WTC11 (cell line): ENCODE measurements around the gene PTPRT. TPM values are rescaled to one million over a fixed set of nuclear protein-coding genes. Genes with fewer than 3 reads are reported as not detected.

Source experiments
- ATAC-seq: fragments of 200-7000 bp; cut with Tn5 transposase; 2 replicates; pipeline ENCODE4 v1.10.0; 2021; ENCODE audit warnings: mild to moderate bottlenecking, moderate library complexity
- CTCF ChIA-PET: fragments of 300-600 bp; sonication (Branson Sonifier 250); formaldehyde crosslinking; loops from one replicate; lab custom pipeline; 2021; ENCODE audit warnings: antibody characterized with exemption; lab: Charles Lee
- POLR2A ChIA-PET: fragments of 350-600 bp; sonication (Branson Sonifier 250); formaldehyde crosslinking; loops from one replicate; lab custom pipeline; 2021; ENCODE audit warnings: antibody characterized with exemption; lab: Charles Lee
- DNase-seq: peaks from one replicate; pipeline ENCODE4 v3.0.0; 2021; ENCODE audit warnings: low spot score
- H3K27ac Mint-ChIP-seq: 2 replicates; pipeline ENCODE4 v1.8.0; 2021; ENCODE audit warnings: mixed read lengths
- H3K27me3 Mint-ChIP-seq: 2 replicates; pipeline ENCODE4 v1.8.0; 2021; ENCODE audit warnings: low read depth, mild to moderate bottlenecking, moderate library complexity, mixed read lengths
- H3K36me3 Mint-ChIP-seq: 2 replicates; pipeline ENCODE4 v1.8.0; 2021; ENCODE audit warnings: mixed read lengths
- H3K4me1 Mint-ChIP-seq: 2 replicates; pipeline ENCODE4 v1.8.0; 2022; ENCODE audit warnings: mixed read lengths
- H3K4me3 Mint-ChIP-seq: 2 replicates; pipeline ENCODE4 v1.8.0; 2021; ENCODE audit warnings: mild to moderate bottlenecking, moderate library complexity, mixed read lengths
- H3K9me3 Mint-ChIP-seq: 2 replicates; pipeline ENCODE4 v1.8.0; 2021; ENCODE audit warnings: mixed read lengths
- ATF2 ChIP-seq: sonication (generic); formaldehyde crosslinking; IDR thresholded peaks from 2 replicates; pipeline ENCODE4 v1.8.1; 2022; ENCODE audit warnings: low read depth, missing genetic modification reagents, borderline replicate concordance
- CREB1 ChIP-seq: sonication (generic); formaldehyde crosslinking; IDR thresholded peaks from 2 replicates; pipeline ENCODE4 v1.8.0; 2023; ENCODE audit warnings: mild to moderate bottlenecking, missing genetic modification reagents
- E2F1 ChIP-seq: sonication (generic); formaldehyde crosslinking; IDR thresholded peaks from 2 replicates; pipeline ENCODE4 v1.8.0; 2022; ENCODE audit warnings: mild to moderate bottlenecking, missing genetic modification reagents
- GRHL2 ChIP-seq: fragments of 250-450 bp; sonication (Bioruptor Pico); IDR thresholded peaks from 2 replicates; pipeline ENCODE4 v1.8.0; 2022; ENCODE audit warnings: mild to moderate bottlenecking, moderate library complexity; ENCODE audit not compliant: insufficient replicate concordance, severe bottlenecking
- IRF2 ChIP-seq: sonication (generic); formaldehyde crosslinking; IDR thresholded peaks from 2 replicates; pipeline ENCODE4 v1.8.0; 2022; ENCODE audit warnings: low read depth, missing genetic modification reagents, borderline replicate concordance
- JUN ChIP-seq: sonication (generic); formaldehyde crosslinking; IDR thresholded peaks from 2 replicates; pipeline ENCODE4 v1.8.0; 2023; ENCODE audit warnings: mild to moderate bottlenecking, missing genetic modification reagents
- KAT7 ChIP-seq: sonication (generic); formaldehyde crosslinking; IDR thresholded peaks from 2 replicates; pipeline ENCODE4 v1.8.1; 2023; ENCODE audit warnings: missing genetic modification reagents, mild to moderate bottlenecking, borderline replicate concordance
- NFATC4 ChIP-seq: fragments of 250-450 bp; sonication (Bioruptor Pico); IDR thresholded peaks from 2 replicates; pipeline ENCODE4 v1.9.0; 2021; ENCODE audit warnings: mild to moderate bottlenecking
- NFYB ChIP-seq: sonication (generic); formaldehyde crosslinking; conservative IDR thresholded peaks from 2 replicates; pipeline ENCODE4 v1.8.0; 2022; ENCODE audit warnings: low read depth, missing genetic modification reagents
- NR3C1 ChIP-seq: sonication (generic); formaldehyde crosslinking; conservative IDR thresholded peaks from 2 replicates; pipeline ENCODE4 v1.8.1; 2023; ENCODE audit warnings: low read depth, mild to moderate bottlenecking, missing genetic modification reagents
- RELA ChIP-seq: sonication (generic); formaldehyde crosslinking; IDR thresholded peaks from 2 replicates; pipeline ENCODE4 v1.8.1; 2022; ENCODE audit warnings: missing genetic modification reagents, mild to moderate bottlenecking, borderline replicate concordance
- ZNF219 ChIP-seq: sonication (generic); formaldehyde crosslinking; IDR thresholded peaks from 2 replicates; pipeline ENCODE4 v1.8.0; 2023; ENCODE audit warnings: missing genetic modification reagents, mild to moderate bottlenecking, borderline replicate concordance
- ZNF281 ChIP-seq: sonication (generic); formaldehyde crosslinking; IDR thresholded peaks from 2 replicates; pipeline ENCODE4 v1.8.0; 2023; ENCODE audit warnings: mild to moderate bottlenecking, missing genetic modification reagents
- ZNF423 ChIP-seq: fragments of 250-450 bp; sonication (Bioruptor Pico); IDR thresholded peaks from 2 replicates; pipeline ENCODE4 v2.1.2; 2022; ENCODE audit warnings: mild to moderate bottlenecking, moderate library complexity
- ZNF425 ChIP-seq: fragments of 250-450 bp; sonication (Bioruptor Pico); conservative IDR thresholded peaks from 2 replicates; pipeline ENCODE4 v1.9.0; 2021; ENCODE audit warnings: mild to moderate bottlenecking
- ZNF512 ChIP-seq: sonication (generic); formaldehyde crosslinking; IDR thresholded peaks from 2 replicates; pipeline ENCODE4 v1.8.1; 2022; ENCODE audit warnings: missing genetic modification reagents, borderline replicate concordance
- total RNA-seq: library from RNA; stranded (reverse); gene quantifications from 3 replicates; pipeline ENCODE4 v1.2.3, GENCODE V29; 2021
- TF ChIP-seq, protein P1 (sequence below): sonication (generic); formaldehyde crosslinking; IDR thresholded peaks from 2 replicates; pipeline ENCODE4 v1.8.1; 2022; ENCODE audit warnings: low read depth, mild to moderate bottlenecking, moderate library complexity, missing genetic modification reagents, borderline replicate concordance
- TF ChIP-seq, protein P2 (sequence below): sonication (generic); formaldehyde crosslinking; IDR thresholded peaks from 2 replicates; pipeline ENCODE4 v1.8.0; 2022; ENCODE audit warnings: mild to moderate bottlenecking, missing genetic modification reagents
- TF ChIP-seq, protein P3 (sequence below): sonication (generic); formaldehyde crosslinking; IDR thresholded peaks from 2 replicates; pipeline ENCODE4 v1.8.1; 2023; ENCODE audit warnings: mild to moderate bottlenecking, missing genetic modification reagents

Gene PTPRT
- total RNA-seq, 1 experiment from 2014 or later, result 1.1 TPM

DNA sequence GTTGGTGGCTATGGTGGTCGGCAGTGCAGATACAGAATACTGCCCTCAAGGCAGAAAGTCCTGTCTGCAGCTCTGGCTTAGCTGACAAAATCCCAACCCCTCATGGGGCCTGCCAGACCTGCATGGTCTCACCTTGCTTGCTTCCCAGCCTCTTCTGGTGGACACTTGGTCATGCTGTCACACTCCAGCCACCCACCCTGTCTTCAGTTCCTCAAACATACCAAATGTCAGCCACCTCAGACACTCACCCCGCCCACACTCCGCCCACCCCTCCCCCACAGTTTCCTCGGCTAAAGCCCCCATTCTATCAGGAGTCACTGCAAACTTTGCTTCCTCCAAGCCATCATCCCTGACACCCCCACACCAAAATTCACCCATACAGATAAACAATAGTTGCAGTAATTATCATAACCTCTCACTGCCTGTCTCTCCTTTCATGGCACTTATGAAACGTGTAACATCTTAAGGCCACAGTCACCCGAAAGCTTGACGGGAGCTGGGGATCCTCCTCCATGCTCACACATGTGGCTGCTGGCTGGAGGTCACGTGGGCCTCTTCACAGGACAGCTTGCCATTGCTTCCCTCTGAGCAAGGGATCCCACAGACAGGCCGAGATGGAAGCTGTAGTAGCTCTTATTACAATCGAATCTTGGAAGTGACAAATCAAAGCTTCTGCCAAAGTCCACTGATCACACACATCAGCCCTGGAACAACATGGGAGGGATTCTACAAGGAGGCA is 202.2 kb downstream of the PTPRT start:
- Mint-ChIP-seq H3K27ac (no peak overlapping the region), H3K4me3 (no peak overlapping the region), H3K36me3 (no peaks in the 10 kb centered on the region), H3K4me1 (peaks cover 31% of the 10 kb centered on the region), H3K27me3 (no peaks in the 10 kb centered on the region), H3K9me3 (peaks cover 3% of the 10 kb centered on the region)
- TF ChIP-seq ZNF219 (CRISPR knock-in tag), result no peak
- no peak for TF ChIP-seq GRHL2
- no peak for TF ChIP-seq ZNF512
- TF ChIP-seq NR3C1, result no peak
- no peak for TF ChIP-seq E2F1 (CRISPR knock-in tag)
- TF ChIP-seq, protein P1, sequence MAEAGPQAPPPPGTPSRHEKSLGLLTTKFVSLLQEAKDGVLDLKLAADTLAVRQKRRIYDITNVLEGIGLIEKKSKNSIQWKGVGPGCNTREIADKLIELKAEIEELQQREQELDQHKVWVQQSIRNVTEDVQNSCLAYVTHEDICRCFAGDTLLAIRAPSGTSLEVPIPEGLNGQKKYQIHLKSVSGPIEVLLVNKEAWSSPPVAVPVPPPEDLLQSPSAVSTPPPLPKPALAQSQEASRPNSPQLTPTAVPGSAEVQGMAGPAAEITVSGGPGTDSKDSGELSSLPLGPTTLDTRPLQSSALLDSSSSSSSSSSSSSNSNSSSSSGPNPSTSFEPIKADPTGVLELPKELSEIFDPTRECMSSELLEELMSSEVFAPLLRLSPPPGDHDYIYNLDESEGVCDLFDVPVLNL (CRISPR knock-in tag), result no peak
- TF ChIP-seq ZNF423, result no peak
- no peak for TF ChIP-seq ZNF425 (CRISPR knock-in tag)
- no peak for TF ChIP-seq NFATC4 (CRISPR knock-in tag)
- no peak for TF ChIP-seq IRF2 (CRISPR knock-in tag)
- DNase-seq (no peak), ATAC-seq (no peak)
- CTCF ChIA-PET, result no interaction called here
- POLR2A ChIA-PET, result no interaction called here

- ATAC-seq, result no peak
- H3K27me3 Mint-ChIP-seq, result peaks cover 5% of the 10 kb centered on the region
- peaks cover 37% of the 10 kb centered on the region for H3K4me1 Mint-ChIP-seq
- H3K36me3 Mint-ChIP-seq, result no peaks in the 10 kb centered on the region
- no peak overlapping the region for H3K27ac Mint-ChIP-seq
- no peak overlapping the region for H3K4me3 Mint-ChIP-seq
- CTCF ChIA-PET, result no interaction called here
- POLR2A ChIA-PET, result no interaction called here
- no peak for DNase-seq
- peaks cover 8% of the 10 kb centered on the region for H3K9me3 Mint-ChIP-seq
- TF ChIP-seq NFYB (CRISPR knock-in tag) (no peak), CREB1 (CRISPR knock-in tag) (no peak), KAT7 (CRISPR knock-in tag) (no peak), ATF2 (no peak), RELA (CRISPR knock-in tag) (no peak), JUN (CRISPR knock-in tag) (no peak), ZNF281 (CRISPR knock-in tag) (no peak)
- TF ChIP-seq, protein P2, sequence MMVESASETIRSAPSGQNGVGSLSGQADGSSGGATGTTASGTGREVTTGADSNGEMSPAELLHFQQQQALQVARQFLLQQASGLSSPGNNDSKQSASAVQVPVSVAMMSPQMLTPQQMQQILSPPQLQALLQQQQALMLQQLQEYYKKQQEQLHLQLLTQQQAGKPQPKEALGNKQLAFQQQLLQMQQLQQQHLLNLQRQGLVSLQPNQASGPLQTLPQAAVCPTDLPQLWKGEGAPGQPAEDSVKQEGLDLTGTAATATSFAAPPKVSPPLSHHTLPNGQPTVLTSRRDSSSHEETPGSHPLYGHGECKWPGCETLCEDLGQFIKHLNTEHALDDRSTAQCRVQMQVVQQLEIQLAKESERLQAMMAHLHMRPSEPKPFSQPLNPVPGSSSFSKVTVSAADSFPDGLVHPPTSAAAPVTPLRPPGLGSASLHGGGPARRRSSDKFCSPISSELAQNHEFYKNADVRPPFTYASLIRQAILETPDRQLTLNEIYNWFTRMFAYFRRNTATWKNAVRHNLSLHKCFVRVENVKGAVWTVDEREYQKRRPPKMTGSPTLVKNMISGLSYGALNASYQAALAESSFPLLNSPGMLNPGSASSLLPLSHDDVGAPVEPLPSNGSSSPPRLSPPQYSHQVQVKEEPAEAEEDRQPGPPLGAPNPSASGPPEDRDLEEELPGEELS (CRISPR knock-in tag), result no peak
- TF ChIP-seq, protein P3, sequence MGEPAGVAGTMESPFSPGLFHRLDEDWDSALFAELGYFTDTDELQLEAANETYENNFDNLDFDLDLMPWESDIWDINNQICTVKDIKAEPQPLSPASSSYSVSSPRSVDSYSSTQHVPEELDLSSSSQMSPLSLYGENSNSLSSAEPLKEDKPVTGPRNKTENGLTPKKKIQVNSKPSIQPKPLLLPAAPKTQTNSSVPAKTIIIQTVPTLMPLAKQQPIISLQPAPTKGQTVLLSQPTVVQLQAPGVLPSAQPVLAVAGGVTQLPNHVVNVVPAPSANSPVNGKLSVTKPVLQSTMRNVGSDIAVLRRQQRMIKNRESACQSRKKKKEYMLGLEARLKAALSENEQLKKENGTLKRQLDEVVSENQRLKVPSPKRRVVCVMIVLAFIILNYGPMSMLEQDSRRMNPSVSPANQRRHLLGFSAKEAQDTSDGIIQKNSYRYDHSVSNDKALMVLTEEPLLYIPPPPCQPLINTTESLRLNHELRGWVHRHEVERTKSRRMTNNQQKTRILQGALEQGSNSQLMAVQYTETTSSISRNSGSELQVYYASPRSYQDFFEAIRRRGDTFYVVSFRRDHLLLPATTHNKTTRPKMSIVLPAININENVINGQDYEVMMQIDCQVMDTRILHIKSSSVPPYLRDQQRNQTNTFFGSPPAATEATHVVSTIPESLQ, result no peak
Observed at GRCh38 chr20:42986143-42986773, 203.4 kb downstream of the PTPRT start.
